Activated CD4-positive, alpha-beta T cell treated with anti-CD3 and anti-CD28 coated beads for 36 hours (primary cell): ENCODE measurements around the gene ARMC10. TPM values are rescaled to one million over a fixed set of nuclear protein-coding genes. Genes with fewer than 3 reads are reported as not detected.
"Not testable (repeated sequence)": the region's sequence is repeated elsewhere in the genome, so short reads cannot be mapped to it uniquely, and the experiment has no call there.

Experiments used
- ATAC-seq: fragments of 200-7000 bp; cut with Tn5 transposase; one replicate; pipeline ENCODE4 v1.10.0; 2021; ENCODE audit warnings: mild to moderate bottlenecking, moderate library complexity
- CTCF ChIA-PET: fragments of 350-600 bp; sonication (Branson Sonifier 250); formaldehyde crosslinking; loops from one replicate; lab custom pipeline; 2021; ENCODE audit warnings: antibody characterized with exemption; lab: Charles Lee
- POLR2A ChIA-PET: fragments of 350-600 bp; sonication (Branson Sonifier 250); formaldehyde crosslinking; loops from one replicate; lab custom pipeline; 2021; ENCODE audit warnings: antibody characterized with exemption, inconsistent platforms; lab: Charles Lee
- DNase-seq: peaks from one replicate; pipeline ENCODE4 v3.0.0-alpha.2; 2020
- H3K27ac Mint-ChIP-seq: one replicate; pipeline ENCODE4 v1.8.0; 2021; ENCODE audit warnings: mixed read lengths
- H3K27me3 Mint-ChIP-seq: one replicate; pipeline ENCODE4 v1.8.0; 2021; ENCODE audit warnings: mixed read lengths
- H3K36me3 Mint-ChIP-seq: one replicate; pipeline ENCODE4 v1.8.0; 2021; ENCODE audit warnings: low read depth, mixed read lengths
- H3K4me1 Mint-ChIP-seq: one replicate; pipeline ENCODE4 v1.8.0; 2021; ENCODE audit warnings: mixed read lengths
- H3K4me3 Mint-ChIP-seq: one replicate; pipeline ENCODE4 v1.8.0; 2021; ENCODE audit warnings: mild to moderate bottlenecking, moderate library complexity, mixed read lengths
- H3K9me3 Mint-ChIP-seq: one replicate; pipeline ENCODE4 v1.8.0; 2021; ENCODE audit warnings: low read depth, mixed read lengths
- intact Hi-C, 2 experiments: fragments of 100-400 bp; cut with DNase I in 1 of 2; cut with micrococcal nuclease in 1 of 2; formaldehyde crosslinking; loops; one replicate each; pipeline versions ENCODE4 v1.14.2 to v1.15.1; 2022 to 2024; cut with DNase I, micrococcal nuclease
- total RNA-seq, 2 experiments: library from RNA; stranded (reverse); gene quantifications; one replicate each; pipeline ENCODE4 v1.2.3, GENCODE V29; 2021

Gene ARMC10
- total RNA-seq, 2 experiments from 2014 or later = 42.6 to 50.1 TPM

- CTCF ChIA-PET = interaction anchor here (0.6 kb wide), 1 partner anchor 69 kb away, joined by 3 read pairs; the partner anchor contains the start of genes ARMC10 and FBXL13
- intact Hi-C loops = no loop called here
- no peaks in the 10 kb centered on the region for H3K27me3 Mint-ChIP-seq
- H3K4me1 Mint-ChIP-seq = peaks cover 33% of the 10 kb centered on the region
- H3K9me3 Mint-ChIP-seq = no peaks in the 10 kb centered on the region
- H3K36me3 Mint-ChIP-seq = peaks cover 19% of the 10 kb centered on the region
- H3K4me3 Mint-ChIP-seq = no peak overlapping the region
- ATAC-seq (no peak), DNase-seq (no peak)
- no peak overlapping the region for H3K27ac Mint-ChIP-seq
- POLR2A ChIA-PET = no interaction called here
Measured at GRCh38 chr7:103143868-103144267, 68.9 kb downstream of the ARMC10 start.

- H3K27me3 Mint-ChIP-seq, POLR2A ChIA-PET, CTCF ChIA-PET, H3K4me3 Mint-ChIP-seq, H3K27ac Mint-ChIP-seq, DNase-seq, ATAC-seq, H3K9me3 Mint-ChIP-seq: not testable (repeated sequence)
- intact Hi-C loops = loop anchor here in 1 of 2 experiments (5.0 kb wide), 1 partner anchor 153 kb away; the partner anchor contains the start of gene PMPCB
- peaks cover 22% of the 10 kb centered on the region for H3K36me3 Mint-ChIP-seq
- peaks cover 37% of the 10 kb centered on the region for H3K4me1 Mint-ChIP-seq
Measured at GRCh38 chr7:103144754-103145153, 69.8 kb downstream of the ARMC10 start.

- Mint-ChIP-seq H3K27me3 (peaks cover 1% of the 10 kb centered on the region), H3K4me1 (peaks cover 31% of the 10 kb centered on the region), H3K9me3 (no peaks in the 10 kb centered on the region), H3K36me3 (peaks cover 11% of the 10 kb centered on the region), H3K27ac (peak overlapping the region; percentile 100), H3K4me3 (peak overlapping the region; percentile 93)
- intact Hi-C loops = loop anchor here (2.0 to 5.0 kb wide), 3 partner anchors 74 to 200 kb away; partner anchors contain the start of genes ARMC10 (in 1 of the 2), FBXL13 (in 1 of the 2) and PMPCB (in 1 of the 2)
- ATAC-seq (no peak), DNase-seq (no peak)
- ChIA-PET CTCF (interaction anchor here (0.6 kb wide), 1 partner anchor 144 kb away, joined by 3 read pairs; no protein-coding TSS in a partner anchor), POLR2A (interaction anchor here (0.6 to 1.3 kb wide), 3 partner anchors 7 to 294 kb away, joined by 3 to 4 read pairs (median 3); partner anchors contain the start of gene ARMC10)
Measured at GRCh38 chr7:103148131-103148993, 73.4 kb downstream of the ARMC10 start.

Other genes starting within 250 kb of the ARMC10 start
- gene LRRC17, start 162.1 kb upstream of the ARMC10 start, total RNA-seq = under 1 TPM; 0.21 to 0.25 TPM
- gene FBXL13, start 344 bp upstream of the ARMC10 start, total RNA-seq = under 1 TPM; 0.32 to 0.83 TPM
- 1 to 10 TPM; 4.7 TPM for gene NAPEPLD, start 74.0 kb downstream of the ARMC10 start, total RNA-seq
- gene PMPCB, start 222.3 kb downstream of the ARMC10 start, total RNA-seq = 10 to 100 TPM; 70.7 to 86.9 TPM